ENCODE data around the gene ANKRD10. TPM values are rescaled to one million over a fixed set of nuclear protein-coding genes. Genes with fewer than 3 reads are reported as not detected.
A peak's percentile ranks its signal among the peaks of the same experiment; 100 is the strongest.

The ANKRD10 gene
- total RNA-seq, 1 experiment from 2014 or later, result 159 TPM

- no peak for DNase-seq
- H2AFZ ChIP-seq (ENCODE audit: low read length), result no peak overlapping the region
- WGBS (ENCODE audit: extremely low coverage, insufficient read length, low lambda C conversion rate), result no CpG with 5 or more reads among the region's 16 CpGs
These were observed 1.4 kb downstream of the ANKRD10 start for GRCh38 chr13:110913322-110914080.

More at GRCh38 chr13:110913322-110914080, 1.4 kb downstream of the ANKRD10 start:
- peaks cover 50 to 56% of the 10 kb centered on the region in 2 experiments for H3K4me1 Mint-ChIP-seq
- H3K9me3 ChIP-seq (ENCODE audit: control insufficient read depth, low read depth, low read length), result no peaks in the 10 kb centered on the region
- peaks cover 13% of the 10 kb centered on the region for H3K4me1 ChIP-seq (ENCODE audit: insufficient read depth, low read length)
- H3K9ac ChIP-seq (ENCODE audit: extremely low read depth, insufficient read length, low read length), result peak overlapping the region; percentile 100
- TF ChIP-seq, protein P1, sequence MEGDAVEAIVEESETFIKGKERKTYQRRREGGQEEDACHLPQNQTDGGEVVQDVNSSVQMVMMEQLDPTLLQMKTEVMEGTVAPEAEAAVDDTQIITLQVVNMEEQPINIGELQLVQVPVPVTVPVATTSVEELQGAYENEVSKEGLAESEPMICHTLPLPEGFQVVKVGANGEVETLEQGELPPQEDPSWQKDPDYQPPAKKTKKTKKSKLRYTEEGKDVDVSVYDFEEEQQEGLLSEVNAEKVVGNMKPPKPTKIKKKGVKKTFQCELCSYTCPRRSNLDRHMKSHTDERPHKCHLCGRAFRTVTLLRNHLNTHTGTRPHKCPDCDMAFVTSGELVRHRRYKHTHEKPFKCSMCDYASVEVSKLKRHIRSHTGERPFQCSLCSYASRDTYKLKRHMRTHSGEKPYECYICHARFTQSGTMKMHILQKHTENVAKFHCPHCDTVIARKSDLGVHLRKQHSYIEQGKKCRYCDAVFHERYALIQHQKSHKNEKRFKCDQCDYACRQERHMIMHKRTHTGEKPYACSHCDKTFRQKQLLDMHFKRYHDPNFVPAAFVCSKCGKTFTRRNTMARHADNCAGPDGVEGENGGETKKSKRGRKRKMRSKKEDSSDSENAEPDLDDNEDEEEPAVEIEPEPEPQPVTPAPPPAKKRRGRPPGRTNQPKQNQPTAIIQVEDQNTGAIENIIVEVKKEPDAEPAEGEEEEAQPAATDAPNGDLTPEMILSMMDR (conservative IDR thresholded peaks at IDR 0.05), result no peak
- no peak overlapping the region for H4K8ac ChIP-seq (replicated peaks; ENCODE audit: insufficient read length, low read depth, low read length)
- H4K91ac ChIP-seq (ENCODE audit: insufficient read length, low read depth, low read length), result no peak overlapping the region
- H3K27me3 ChIP-seq (ENCODE audit: insufficient read depth, low read length), result no peaks in the 10 kb centered on the region
- no peak overlapping the region for H3T11ph ChIP-seq (ENCODE audit: low read length)
- peak overlapping the region; percentile 98 for H3K4me2 ChIP-seq (ENCODE audit: insufficient read depth, insufficient read length, low read length)
- no peaks in the 10 kb centered on the region for H3K9me3 Mint-ChIP-seq
- H2BK12ac ChIP-seq (ENCODE audit: insufficient read length, low read depth, low read length), result no peak overlapping the region
- peaks cover 16% of the 10 kb centered on the region for H3K23me2 ChIP-seq (ENCODE audit: insufficient read length, low read depth, low read length, poor library complexity, severe bottlenecking)
- no peak overlapping the region for H3K27ac ChIP-seq (ENCODE audit: insufficient read length, low read depth, low read length)
- peak overlapping the region; percentile 100 for H3K14ac ChIP-seq (ENCODE audit: insufficient read depth, low read length)
- H2BK15ac ChIP-seq (ENCODE audit: low read depth, low read length), result no peak overlapping the region
- H2BK5ac ChIP-seq (ENCODE audit: insufficient read length, low read length), result no peak overlapping the region
- H2AK5ac ChIP-seq (ENCODE audit: insufficient read length, low read length), result no peak overlapping the region
- H3K4ac ChIP-seq (ENCODE audit: low read depth, low read length), result no peak overlapping the region
- H3K18ac ChIP-seq (ENCODE audit: insufficient read length, low read depth, low read length), result peak overlapping the region; percentile 72
- no peak overlapping the region for H3K23ac ChIP-seq (ENCODE audit: insufficient read length, low read depth, low read length)
- peaks cover 51% of the 10 kb centered on the region for H3K79me2 ChIP-seq (ENCODE audit: insufficient read depth, low read length)
- no peaks in the 10 kb centered on the region for H3K27me3 Mint-ChIP-seq (ENCODE audit: low read depth)
- no peaks in the 10 kb centered on the region for H4K20me1 ChIP-seq (ENCODE audit: control insufficient read depth, insufficient read depth, insufficient read length)
- no peak overlapping the region for H4K5ac ChIP-seq (ENCODE audit: insufficient read length, low read depth, low read length)
- H2BK120ac ChIP-seq (ENCODE audit: low read depth, low read length, poor library complexity, severe bottlenecking), result no peak overlapping the region
- H2BK20ac ChIP-seq (ENCODE audit: low read depth, low read length, poor library complexity, severe bottlenecking), result no peak overlapping the region
- peak overlapping the region; percentile 65 to 90 (median 86); a peak in 5 of 7 replicates for H3K27ac Mint-ChIP-seq
- H3K79me1 ChIP-seq (ENCODE audit: insufficient read depth, low read depth, low read length, poor library complexity, severe bottlenecking), result no peaks in the 10 kb centered on the region
- H3K4me3 Mint-ChIP-seq, result peak overlapping the region; percentile 88 to 93
- peak overlapping the region; percentile 30 for H3K56ac ChIP-seq (ENCODE audit: insufficient read length, low read depth, low read length)
- peaks cover 20 to 28% (median 23%) of the 10 kb centered on the region in 3 experiments for H3K36me3 Mint-ChIP-seq (ENCODE audit: insufficient read depth in 1 of 3, low read depth in 3 of 3)
